ENCODE measurements around the gene VAPA. TPM values are rescaled to one million over a fixed set of nuclear protein-coding genes. Genes with fewer than 3 reads are reported as not detected.

VAPA gene
- total RNA-seq, 2 donors from 2014 or later, result 242 to 274 TPM

DNA sequence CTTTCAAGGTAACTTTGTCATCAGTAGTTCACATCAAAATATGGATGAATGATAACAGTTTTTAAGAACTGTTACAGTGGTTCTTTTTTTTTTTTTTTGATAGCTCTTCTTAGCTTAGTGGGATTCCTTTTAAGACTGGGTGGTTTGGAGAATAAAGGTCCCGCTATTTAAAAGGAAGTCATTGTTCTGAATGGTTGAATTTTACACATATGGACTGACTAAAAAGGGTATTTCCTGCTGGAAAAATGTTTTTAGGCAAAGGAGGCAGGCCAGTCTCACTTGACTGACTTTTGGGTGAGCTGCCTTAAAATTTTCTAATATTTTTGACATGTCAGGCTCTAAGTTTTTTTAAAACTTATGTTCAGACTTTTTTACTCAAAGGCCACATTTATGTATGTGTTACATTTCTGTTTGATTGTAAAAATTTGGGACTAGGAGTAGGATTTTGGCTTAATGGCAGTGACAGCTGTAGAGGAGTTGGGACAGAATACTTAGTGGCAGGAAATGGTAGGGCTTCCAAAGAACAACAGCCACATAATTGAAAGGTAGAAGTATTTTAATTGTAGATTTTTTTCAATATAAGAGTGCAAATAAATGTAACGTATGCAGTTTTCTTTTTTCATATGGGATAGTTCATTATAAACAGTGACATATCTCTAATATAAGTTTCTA is 13.7 kb downstream of the VAPA start:
- no peak for ATAC-seq
- intact Hi-C loops (cut with DNase I, micrococcal nuclease), result no loop called here
- no peak for DNase-seq

DNA sequence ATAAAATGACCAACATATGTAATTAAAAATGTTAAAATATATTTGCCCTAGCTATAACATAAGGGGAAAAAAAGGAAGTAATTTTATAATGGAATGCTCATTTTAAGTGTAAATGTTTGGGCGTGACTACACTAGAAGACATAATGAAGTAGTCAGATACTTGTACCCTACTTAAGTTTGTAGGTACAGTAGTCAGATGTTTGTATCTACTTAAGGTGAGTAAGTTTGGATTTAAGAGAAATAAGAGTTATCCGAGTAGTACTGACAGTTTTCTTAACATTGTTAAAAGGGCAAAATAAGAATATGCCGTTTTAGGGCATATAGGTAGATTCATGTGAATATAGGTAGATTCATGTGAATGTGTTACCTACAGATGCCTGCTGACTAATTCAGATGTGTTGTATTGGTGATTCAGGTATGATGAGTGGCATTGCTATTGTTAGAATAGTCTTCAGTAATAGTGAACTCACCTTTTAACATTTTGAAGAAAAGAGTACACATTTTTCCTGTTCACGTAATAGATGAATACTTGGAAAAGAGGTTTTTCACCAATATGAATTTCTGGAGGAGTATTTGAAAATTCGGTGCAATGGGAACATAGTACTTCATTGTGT is 14.9 kb downstream of the VAPA start:
- intact Hi-C loops (cut with DNase I, micrococcal nuclease), result no loop called here
- no peak for ATAC-seq

DNA sequence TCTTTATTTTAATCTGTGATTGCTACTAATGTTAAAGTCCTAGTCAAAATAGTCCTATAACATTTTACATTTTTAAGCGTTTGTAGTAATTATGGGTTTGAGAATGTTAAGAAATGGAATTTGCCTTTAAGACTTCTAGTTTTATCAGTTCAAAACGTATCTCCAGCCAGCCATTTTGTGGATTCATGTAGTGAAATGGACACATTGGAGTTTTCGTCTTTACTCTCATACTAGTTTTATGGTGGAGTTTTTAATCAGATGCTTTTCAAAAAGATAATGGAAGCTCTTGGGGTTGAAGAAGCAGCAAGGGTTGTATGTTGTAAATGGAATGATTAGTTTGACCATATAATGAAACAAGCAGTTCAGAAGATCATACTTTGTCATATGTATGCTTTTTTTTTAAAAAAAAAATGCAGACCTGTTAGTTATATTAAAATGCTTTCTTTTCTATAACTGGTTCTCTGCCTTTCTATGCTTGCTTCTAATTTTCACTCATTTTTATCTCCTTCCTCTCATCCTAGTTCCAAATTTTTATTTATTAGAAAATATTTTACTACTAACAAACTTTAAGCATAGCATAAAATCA is 16.6 kb downstream of the VAPA start:
- intact Hi-C loops (cut with DNase I, micrococcal nuclease), result no loop called here
- DNase-seq (no peak), ATAC-seq (no peak)

More for the DNA sequence above, 14.9 kb downstream of the VAPA start:
- no peak for DNase-seq

DNA sequence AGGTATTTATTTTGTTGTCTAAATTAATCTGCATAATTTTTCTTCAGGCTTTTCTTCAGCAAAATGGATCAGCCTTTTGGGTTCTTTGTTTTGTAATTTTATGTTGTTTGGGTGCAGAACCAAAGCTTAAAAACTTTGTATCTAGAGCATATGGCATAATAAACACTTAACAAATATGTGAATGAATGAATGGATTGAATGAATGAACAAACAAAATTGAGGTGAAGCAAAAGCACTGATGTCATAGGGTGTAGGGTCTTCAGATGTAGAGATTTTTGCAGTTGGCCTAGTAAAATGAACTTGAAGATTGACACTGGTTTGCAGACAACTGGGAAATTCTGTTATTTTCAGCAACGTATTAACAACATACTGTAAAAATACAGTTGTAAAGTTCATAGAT is 17.3 kb downstream of the VAPA start:
- DNase-seq (no peak), ATAC-seq (no peak)
- intact Hi-C loops (cut with DNase I, micrococcal nuclease), result no loop called here

DNA sequence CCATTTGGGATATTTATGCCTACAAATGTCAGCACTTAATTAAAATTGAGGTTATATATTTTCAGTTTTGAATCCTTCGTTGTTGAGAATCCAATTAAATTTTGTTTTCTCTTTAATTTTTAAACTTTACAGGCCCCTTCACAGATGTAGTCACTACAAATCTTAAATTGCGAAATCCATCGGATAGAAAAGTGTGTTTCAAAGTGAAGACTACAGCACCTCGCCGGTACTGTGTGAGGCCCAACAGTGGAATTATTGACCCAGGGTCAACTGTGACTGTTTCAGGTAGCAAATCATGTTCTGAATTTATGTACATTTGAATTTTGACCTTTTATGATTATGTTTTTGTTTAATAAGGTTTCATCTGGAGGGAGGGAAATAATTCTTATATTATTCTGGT is 17.9 kb downstream of the VAPA start:
- no peak for DNase-seq
- intact Hi-C loops (cut with DNase I, micrococcal nuclease), result no loop called here
- ATAC-seq, result no peak

DNA sequence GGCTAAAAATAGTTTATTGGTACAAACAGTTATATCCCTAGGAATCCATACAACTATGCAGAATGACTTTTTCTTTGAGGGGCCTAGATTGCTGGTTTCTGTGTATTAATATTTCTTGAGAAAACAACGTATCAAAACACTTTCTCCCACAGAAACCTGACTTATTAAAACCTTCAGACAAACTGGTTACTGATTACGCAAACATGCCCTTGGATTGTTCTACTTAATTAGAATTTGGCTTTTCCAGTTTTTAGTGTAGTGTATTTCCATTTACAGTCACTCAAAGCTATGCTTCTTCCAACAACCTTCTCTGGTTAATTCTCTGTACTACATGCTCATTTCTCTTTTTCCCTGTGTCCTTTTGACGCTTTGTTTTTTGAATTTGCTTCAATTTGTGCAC is 20.0 kb downstream of the VAPA start:
- no peak for ATAC-seq
- intact Hi-C loops (cut with DNase I, micrococcal nuclease), result no loop called here

DNA sequence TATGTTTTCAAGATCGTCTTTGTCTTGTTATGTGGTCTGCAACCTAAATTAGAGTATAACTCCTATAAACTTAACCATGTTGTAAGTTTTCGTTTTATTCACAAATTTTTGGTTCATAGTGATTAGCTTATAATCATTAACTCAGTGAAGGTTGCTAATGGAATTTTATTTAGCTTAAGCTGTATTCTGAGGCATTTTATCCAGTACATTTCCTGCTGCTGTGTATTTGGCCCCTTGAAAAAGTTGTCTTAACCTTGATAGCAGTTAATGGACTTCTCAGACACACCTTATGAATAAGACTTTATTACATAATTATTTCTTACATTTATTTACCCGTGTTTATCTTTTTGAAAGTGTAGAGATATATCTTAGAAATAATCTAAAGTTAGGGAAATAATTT is 20.5 kb downstream of the VAPA start:
- no peak for DNase-seq
- ATAC-seq, result no peak
- intact Hi-C loops (cut with DNase I, micrococcal nuclease), result no loop called here

More for the DNA sequence above, 20.0 kb downstream of the VAPA start:
- no peak for DNase-seq

DNA sequence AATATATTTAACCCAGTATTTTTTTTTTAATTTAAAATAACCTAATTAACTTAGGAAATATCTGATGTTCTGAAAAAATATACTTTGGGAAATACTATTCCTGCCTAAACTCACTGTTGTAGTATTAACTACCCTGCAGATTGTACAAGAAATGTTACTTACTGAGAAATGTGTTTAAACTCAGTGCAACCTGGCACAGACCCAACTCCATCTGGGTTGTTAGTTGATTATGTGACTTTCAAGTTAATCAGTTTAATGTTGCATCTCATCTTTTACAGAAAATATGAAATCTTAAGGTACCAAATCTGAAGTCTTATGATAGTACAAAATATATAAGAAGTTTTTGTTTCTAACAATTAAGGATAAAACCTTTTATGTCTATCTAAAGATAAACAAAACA is 27.3 kb downstream of the VAPA start:
- no peak for ATAC-seq
- DNase-seq, result no peak
- intact Hi-C loops (cut with DNase I, micrococcal nuclease), result loop anchor here in 1 of 2 donors (10.0 kb wide), 1 partner anchor 356 kb away; no protein-coding TSS in a partner anchor

DNA sequence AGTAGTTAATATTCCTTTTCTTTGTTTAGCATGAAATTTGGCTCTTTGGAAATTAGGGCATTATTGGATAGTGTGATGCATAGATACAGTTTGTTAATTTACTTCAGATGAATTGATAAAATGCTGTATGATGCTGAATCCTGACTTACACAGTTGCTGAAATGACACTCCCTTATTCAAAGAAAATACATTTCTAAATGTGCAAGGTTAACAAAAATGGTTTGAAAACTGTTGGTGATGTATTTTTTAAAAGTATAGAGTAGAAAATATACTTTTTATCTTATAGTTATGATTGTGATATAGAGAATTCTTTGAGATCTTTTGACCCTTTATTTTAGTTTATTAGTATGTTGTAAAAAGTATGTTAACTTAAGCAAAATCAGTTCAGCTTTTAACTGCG is 27.8 kb downstream of the VAPA start:
- intact Hi-C loops (cut with DNase I, micrococcal nuclease), result loop anchor here in 1 of 2 donors (10.0 kb wide), 1 partner anchor 357 kb away; no protein-coding TSS in a partner anchor
- no peak for ATAC-seq
- DNase-seq, result no peak

DNA sequence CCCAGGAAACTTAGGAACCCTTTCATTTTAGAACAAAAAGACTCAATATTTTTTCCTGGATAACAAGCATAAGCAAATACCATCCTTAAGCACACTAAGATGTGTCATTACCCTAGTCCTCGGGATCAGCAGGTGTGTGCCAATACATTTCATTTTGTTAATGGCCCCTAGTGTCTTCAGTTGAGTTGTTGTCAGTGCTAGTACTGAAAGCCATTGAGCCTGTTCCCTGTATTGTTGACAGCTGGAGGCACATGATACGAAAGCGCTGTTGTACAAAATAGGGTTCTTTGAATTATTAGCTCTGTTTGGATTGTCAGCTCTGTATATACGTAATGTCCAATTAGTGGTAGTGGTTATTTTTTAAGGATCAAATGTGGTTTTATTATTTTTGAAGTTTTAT is 29.5 kb downstream of the VAPA start:
- intact Hi-C loops (cut with DNase I, micrococcal nuclease), result loop anchor here in 1 of 2 donors (10.0 kb wide), 1 partner anchor 359 kb away; no protein-coding TSS in a partner anchor
- ATAC-seq (no peak), DNase-seq (no peak)

DNA sequence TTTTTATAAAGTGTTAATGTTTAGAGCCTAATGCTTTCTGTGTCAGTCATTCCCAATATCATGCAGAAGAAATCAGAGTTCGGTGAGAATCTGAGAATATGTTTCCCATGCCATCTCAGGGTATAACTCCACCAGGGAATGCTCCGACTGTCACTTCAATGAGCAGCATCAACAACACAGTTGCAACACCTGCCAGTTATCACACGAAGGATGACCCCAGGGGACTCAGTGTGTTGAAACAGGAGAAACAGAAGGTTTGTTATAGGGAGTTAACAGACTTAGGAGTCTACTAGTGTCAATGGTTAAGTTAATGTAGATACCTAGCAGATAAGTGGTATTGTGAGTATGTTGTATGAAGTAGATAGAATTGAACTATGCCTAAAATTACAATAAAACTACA is 31.0 kb downstream of the VAPA start:
- ATAC-seq, result no peak
- intact Hi-C loops (cut with DNase I, micrococcal nuclease), result loop anchor here in 1 of 2 donors (10.0 kb wide), 1 partner anchor 360 kb away; no protein-coding TSS in a partner anchor
- no peak for DNase-seq

DNA sequence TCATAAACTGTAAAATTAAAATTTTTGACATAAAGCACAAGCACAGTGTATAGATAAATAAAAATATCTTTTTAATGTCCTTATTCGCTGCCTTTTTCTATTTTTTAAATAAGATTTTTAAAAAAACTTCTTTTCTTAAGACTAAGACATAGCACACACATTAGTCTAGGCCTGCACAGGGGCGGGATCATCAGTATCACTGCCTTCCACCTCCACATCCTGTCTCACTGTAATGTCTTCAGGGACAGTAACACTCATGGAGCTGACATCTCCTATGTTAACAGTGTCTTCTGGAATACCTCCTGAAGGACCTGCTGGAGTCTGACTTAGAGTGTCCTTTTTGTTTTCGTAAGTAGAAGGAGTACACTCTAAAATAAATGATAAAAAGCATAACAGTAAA is 33.0 kb downstream of the VAPA start:
- DNase-seq (no peak), ATAC-seq (peak; percentile 8)
- intact Hi-C loops (cut with DNase I, micrococcal nuclease), result loop anchor here in 1 of 2 donors (10.0 kb wide), 1 partner anchor 362 kb away; no protein-coding TSS in a partner anchor

DNA sequence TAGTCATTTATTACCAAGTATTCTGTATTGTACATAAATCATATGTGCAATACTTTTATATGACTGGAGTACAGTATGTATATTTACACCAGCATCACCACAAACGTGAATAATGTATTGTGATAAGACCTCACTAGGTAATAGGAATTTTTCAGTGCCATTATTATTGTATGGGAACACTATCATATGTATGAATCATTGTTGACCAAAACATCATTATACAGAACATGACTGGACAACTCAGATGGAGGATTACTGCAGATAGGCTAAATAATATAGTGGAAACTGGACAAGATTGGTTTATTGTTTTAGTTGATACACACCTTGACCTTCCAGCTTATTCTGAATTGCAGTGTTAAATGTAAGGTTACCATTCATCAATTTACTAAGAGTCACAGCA is 33.4 kb downstream of the VAPA start:
- DNase-seq (no peak), ATAC-seq (peak; percentile 15)
- intact Hi-C loops (cut with DNase I, micrococcal nuclease), result loop anchor here in 1 of 2 donors (10.0 kb wide), 1 partner anchor 362 kb away; no protein-coding TSS in a partner anchor

DNA sequence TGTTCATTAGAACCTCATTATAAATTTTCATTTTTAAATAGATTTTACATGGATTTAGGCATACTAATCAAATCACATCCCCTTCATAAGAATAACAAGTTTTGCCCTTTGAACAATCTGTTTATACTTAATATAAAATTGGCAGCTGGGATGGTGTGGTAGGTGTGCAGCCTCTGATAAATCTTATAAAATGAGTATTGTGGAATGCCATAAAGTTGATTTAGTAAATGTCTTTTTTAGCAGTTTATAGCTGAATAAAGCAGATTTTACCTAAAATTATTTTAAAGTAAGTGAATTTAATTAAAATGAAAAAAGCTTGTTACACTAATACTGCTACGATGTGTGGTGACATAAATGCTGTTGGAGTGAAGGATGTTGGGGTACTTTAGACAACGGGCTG is 35.5 kb downstream of the VAPA start:
- ATAC-seq (no peak), DNase-seq (no peak)
- intact Hi-C loops (cut with DNase I, micrococcal nuclease), result loop anchor here in 1 of 2 donors (10.0 kb wide), 1 partner anchor 365 kb away; no protein-coding TSS in a partner anchor

DNA sequence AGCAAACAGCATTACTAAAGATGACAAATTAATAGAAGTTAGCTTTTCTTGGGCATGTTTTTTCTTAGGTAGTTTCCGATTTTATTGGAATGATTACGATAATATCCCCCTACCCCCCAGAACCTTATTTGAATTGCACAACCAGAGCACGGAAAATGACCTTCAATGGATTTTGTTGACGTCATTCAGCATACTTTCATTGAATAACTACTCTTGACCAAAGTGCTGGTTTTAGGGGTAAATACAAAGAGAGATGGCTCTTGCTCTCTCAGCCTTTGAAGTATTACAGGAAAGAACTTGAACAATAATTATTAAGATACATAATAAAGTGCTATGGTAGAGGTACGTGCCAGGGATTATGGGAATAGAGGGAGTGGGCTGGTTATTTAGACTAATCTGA is 36.0 kb downstream of the VAPA start:
- intact Hi-C loops (cut with DNase I, micrococcal nuclease), result loop anchor here in 1 of 2 donors (10.0 kb wide), 2 partner anchors 265 to 365 kb away; no protein-coding TSS in a partner anchor
- DNase-seq, result no peak
- no peak for ATAC-seq

DNA sequence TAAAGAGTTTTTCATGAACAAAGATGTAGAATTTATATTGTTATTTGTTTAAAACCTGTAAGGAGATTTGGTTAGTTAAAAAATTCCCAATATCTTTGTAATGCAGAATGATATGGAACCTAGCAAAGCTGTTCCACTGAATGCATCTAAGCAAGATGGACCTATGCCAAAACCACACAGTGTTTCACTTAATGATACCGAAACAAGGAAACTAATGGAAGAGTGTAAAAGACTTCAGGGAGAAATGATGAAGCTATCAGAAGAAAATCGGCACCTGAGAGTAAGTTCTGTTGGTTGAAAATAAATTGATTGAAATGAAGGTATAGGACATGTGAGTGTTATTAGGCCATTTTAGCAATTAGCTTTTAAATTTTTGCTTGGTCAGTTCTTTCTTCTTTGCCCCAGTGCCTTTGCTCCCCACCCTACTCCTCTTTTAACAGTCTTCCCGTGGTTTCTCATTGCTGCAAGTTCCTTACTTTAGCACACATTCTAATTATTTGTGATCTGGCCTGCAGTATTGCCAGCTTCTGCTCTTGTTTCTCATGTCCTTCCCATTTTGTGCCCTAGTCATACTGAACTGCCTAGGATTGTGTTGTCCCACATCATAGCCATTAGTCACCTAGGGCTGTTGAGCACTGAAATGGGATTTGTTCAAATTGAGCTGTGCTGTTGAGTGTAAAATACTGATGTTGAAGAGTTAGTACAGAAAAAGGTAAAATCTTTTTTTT is 36.6 kb downstream of the VAPA start:
- intact Hi-C loops (cut with DNase I, micrococcal nuclease), result loop anchor here in 1 of 2 donors (10.0 kb wide), 1 partner anchor 266 kb away; no protein-coding TSS in a partner anchor
- ATAC-seq (no peak), DNase-seq (no peak)

DNA sequence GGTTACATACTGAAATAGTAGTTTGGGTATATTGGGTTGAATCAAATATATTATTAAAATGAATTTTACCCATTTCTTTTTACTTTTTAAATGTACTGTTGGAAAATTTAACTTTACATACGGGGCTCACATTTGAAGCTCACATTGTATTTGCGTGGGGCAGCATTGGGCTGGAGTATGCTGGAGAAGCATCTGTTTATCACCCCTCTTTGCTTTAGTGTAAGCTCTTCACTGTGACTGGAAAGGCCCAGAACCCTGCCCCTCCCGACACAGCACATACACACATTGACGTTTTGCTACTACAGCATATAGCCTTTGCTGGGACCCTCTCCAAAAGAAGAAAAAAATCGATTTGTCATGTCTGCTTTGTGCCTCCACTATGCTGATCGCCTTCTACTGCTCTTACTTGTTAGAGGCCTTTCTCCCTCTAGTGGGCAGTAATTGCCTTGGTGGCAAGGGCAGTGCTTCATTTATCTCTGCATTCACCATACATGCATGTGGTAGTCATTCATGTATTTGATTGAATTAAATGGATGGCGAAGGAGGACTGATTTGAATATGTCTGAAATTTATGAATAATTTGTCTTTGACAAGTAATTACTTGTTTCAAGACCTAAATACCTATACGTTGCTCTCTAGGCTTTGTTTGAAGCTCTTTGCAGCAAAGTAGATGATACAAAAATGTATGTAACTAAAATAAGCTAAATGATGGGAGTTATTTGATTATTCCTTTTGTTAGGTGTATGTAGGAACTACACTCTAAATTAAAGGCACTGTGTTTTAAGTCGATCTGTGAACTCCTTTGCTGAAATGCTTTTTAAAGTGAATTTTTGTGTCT is 37.4 kb downstream of the VAPA start:
- ATAC-seq (peak; percentile 83), DNase-seq (no peak)
- intact Hi-C loops (cut with DNase I, micrococcal nuclease), result loop anchor here in 1 of 2 donors (10.0 kb wide), 1 partner anchor 266 kb away; no protein-coding TSS in a partner anchor
